NCI-H524 treated with DMSO at 0.1 percent for 48 hours (cell line): ENCODE data around the gene NET1.

Experiments
- DNase-seq: peaks from one replicate; lab custom pipeline; 2025; lab: John Stamatoyannopoulos, UW

NET1 gene

GRCh38 chr10:5485948-5486852, 73.8 kb downstream of the NET1 start:
- no peak for DNase-seq

GRCh38 chr10:5486853-5487235, 74.5 kb downstream of the NET1 start:
- no peak for DNase-seq

GRCh38 chr10:5488272-5489161, 76.2 kb downstream of the NET1 start:
- DNase-seq, result no peak

GRCh38 chr10:5490032-5490431, 77.7 kb downstream of the NET1 start:
- no peak for DNase-seq

GRCh38 chr10:5490698-5491464, 78.5 kb downstream of the NET1 start:
- no peak for DNase-seq

- no peak for DNase-seq
Measured at GRCh38 chr10:5491477-5491876, 79.1 kb downstream of the NET1 start.

- DNase-seq, result no peak
Measured at GRCh38 chr10:5492322-5492855, 80.0 kb downstream of the NET1 start.

GRCh38 chr10:5492929-5493576, 80.7 kb downstream of the NET1 start:
- DNase-seq, result no peak

GRCh38 chr10:5493691-5494090, 81.3 kb downstream of the NET1 start:
- no peak for DNase-seq

GRCh38 chr10:5494611-5495010, 82.3 kb downstream of the NET1 start:
- no peak for DNase-seq

GRCh38 chr10:5496261-5497250, 84.2 kb downstream of the NET1 start:
- no peak for DNase-seq

- no peak for DNase-seq
Measured at GRCh38 chr10:5497289-5497688, 84.9 kb downstream of the NET1 start.

GRCh38 chr10:5497948-5498730, 85.8 kb downstream of the NET1 start:
- no peak for DNase-seq

- no peak for DNase-seq
Measured at GRCh38 chr10:5498791-5499492, 86.6 kb downstream of the NET1 start.

- DNase-seq, result no peak
Measured at GRCh38 chr10:5499493-5500140, 87.3 kb downstream of the NET1 start, which contains the start of gene CALML5. Gene CALML5 (minus strand): TSS chr10:5499570. CDS start chr10:5499438, 132 bp downstream.

GRCh38 chr10:5500162-5500670, 87.9 kb downstream of the NET1 start:
- no peak for DNase-seq

GRCh38 chr10:5500910-5501309, 88.6 kb downstream of the NET1 start:
- DNase-seq, result no peak

GRCh38 chr10:5502061-5502521, 89.7 kb downstream of the NET1 start:
- DNase-seq, result no peak
